Stimulated activated naive B cell treated with anti-CD40 and anti-IgM and Interleukin-4, amounts not matched to agents 10 μg/mL and 1 μg/mL and 100 μg/mL, for 72 hours (primary cell): ENCODE data around the gene DGKI.

ENCODE experiments used
- ATAC-seq, 2 donors: fragments of 150-1000 bp; cut with Tn5 transposase; replicated peaks; 2 replicates each; pipeline ENCODE4 v1.10.0; 2021; ENCODE audit warnings: moderate library complexity in 1 of 2
- DNase-seq: peaks from one replicate; pipeline ENCODE4 v3.0.0; 2021
- H3K27ac Mint-ChIP-seq: one replicate; pipeline ENCODE4 v1.8.0; 2022; ENCODE audit warnings: mild to moderate bottlenecking, mixed read lengths
- H3K27me3 Mint-ChIP-seq, 2 donors: one replicate each; pipeline ENCODE4 v1.8.0; 2022; ENCODE audit warnings: mixed read lengths in 2 of 2
- H3K36me3 Mint-ChIP-seq, 2 donors: one replicate each; pipeline ENCODE4 v1.8.0; 2022; ENCODE audit warnings: mixed read lengths in 2 of 2, mild to moderate bottlenecking in 1 of 2
- H3K4me1 Mint-ChIP-seq, 2 donors: one replicate each; pipeline ENCODE4 v1.8.0; 2022; ENCODE audit warnings: mixed read lengths in 2 of 2, mild to moderate bottlenecking in 1 of 2
- H3K4me3 Mint-ChIP-seq, 2 donors: one replicate each; pipeline ENCODE4 v1.8.0; 2022; ENCODE audit warnings: mild to moderate bottlenecking in 2 of 2, mixed read lengths in 2 of 2, moderate library complexity in 1 of 2
- H3K9me3 Mint-ChIP-seq, 2 donors: one replicate each; pipeline ENCODE4 v1.8.0; 2022; ENCODE audit warnings: mixed read lengths in 2 of 2, mild to moderate bottlenecking in 1 of 2

DGKI gene

GRCh38 chr7:137587326-137587725, 259.4 kb downstream of the DGKI start:
- no peak for ATAC-seq
- Mint-ChIP-seq H3K27ac (no peak overlapping the region), H3K27me3 (peaks cover 0 to 3% of the 10 kb centered on the region in 2 donors), H3K4me3 (no peak overlapping the region), H3K9me3 (no peaks in the 10 kb centered on the region), H3K4me1 (no peaks in the 10 kb centered on the region), H3K36me3 (no peaks in the 10 kb centered on the region)
- DNase-seq: no peak

- no peaks in the 10 kb centered on the region for H3K36me3 Mint-ChIP-seq
- no peak for DNase-seq
- H3K27ac Mint-ChIP-seq: no peak overlapping the region
- H3K4me3 Mint-ChIP-seq: no peak overlapping the region
- ATAC-seq: no peak
- no peaks in the 10 kb centered on the region for H3K9me3 Mint-ChIP-seq
- no peaks in the 10 kb centered on the region for H3K4me1 Mint-ChIP-seq
- peaks cover 0 to 3% of the 10 kb centered on the region in 2 donors for H3K27me3 Mint-ChIP-seq
These were observed 261.2 kb downstream of the DGKI start for GRCh38 chr7:137585591-137585990.

DNA sequence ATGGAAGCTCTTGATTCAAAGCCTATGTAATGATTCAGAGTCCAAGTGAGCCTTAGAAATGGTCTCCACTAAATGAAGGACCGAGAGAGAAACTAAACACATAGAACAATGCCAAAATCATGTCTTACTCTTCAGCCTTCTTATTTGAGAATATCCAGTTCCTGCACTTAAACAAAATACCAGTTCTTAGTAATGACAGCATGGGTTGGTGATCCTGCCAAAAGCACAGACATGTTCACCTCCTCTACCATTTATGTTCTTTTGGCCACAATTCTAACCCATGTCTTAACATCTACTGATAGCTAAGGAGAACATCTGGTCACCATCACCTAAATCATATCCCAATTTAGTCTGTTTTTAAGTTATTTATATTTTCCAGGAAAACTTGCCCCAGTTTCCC, 263.6 kb downstream of the DGKI start:
- H3K9me3 Mint-ChIP-seq: no peaks in the 10 kb centered on the region
- DNase-seq (no peak), ATAC-seq (no peak)
- no peaks in the 10 kb centered on the region for H3K36me3 Mint-ChIP-seq
- peaks cover 3 to 5% of the 10 kb centered on the region in 2 donors for H3K27me3 Mint-ChIP-seq
- no peak overlapping the region for H3K27ac Mint-ChIP-seq
- no peaks in the 10 kb centered on the region for H3K4me1 Mint-ChIP-seq
- no peak overlapping the region for H3K4me3 Mint-ChIP-seq

DNA sequence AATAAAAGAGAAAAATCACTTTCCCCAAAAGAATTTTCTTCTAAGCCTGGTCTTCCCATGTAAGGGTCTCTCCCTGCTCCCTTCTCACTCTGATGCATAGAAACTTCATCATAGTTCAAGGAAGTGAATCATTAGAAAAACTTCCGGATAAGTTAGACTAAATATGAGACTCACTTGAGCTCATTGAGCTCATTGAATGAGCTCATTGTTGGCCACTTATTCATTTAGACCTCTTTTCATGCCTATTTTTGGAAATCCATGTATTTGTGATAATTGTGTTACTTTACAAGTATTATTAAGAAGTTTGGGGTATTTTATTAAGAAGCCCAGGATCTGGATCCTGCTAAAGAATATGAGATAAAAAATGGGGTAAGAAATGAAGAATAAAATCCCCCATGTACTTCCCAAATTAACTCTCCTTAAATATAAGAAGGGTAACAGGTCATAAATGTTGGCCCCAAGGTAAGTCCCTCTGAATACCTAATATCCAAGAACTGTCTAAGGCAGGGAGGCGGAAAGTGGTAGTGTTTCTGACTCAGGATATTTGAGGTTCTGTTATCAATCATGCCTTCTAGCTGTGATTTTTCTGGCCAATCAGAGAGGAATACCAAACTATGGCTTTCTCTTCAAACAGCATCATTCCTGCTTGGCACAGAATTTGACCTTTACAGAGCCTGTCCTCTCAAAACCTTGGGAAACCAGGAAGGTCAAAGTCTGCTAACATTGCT, 266.7 kb downstream of the DGKI start:
- no peak overlapping the region for H3K4me3 Mint-ChIP-seq
- H3K27me3 Mint-ChIP-seq: peaks cover 0 to 5% of the 10 kb centered on the region in 2 donors
- H3K9me3 Mint-ChIP-seq: no peaks in the 10 kb centered on the region
- no peaks in the 10 kb centered on the region for H3K4me1 Mint-ChIP-seq
- H3K36me3 Mint-ChIP-seq: no peaks in the 10 kb centered on the region
- ATAC-seq (no peak), DNase-seq (no peak)
- H3K27ac Mint-ChIP-seq: no peak overlapping the region

DNA sequence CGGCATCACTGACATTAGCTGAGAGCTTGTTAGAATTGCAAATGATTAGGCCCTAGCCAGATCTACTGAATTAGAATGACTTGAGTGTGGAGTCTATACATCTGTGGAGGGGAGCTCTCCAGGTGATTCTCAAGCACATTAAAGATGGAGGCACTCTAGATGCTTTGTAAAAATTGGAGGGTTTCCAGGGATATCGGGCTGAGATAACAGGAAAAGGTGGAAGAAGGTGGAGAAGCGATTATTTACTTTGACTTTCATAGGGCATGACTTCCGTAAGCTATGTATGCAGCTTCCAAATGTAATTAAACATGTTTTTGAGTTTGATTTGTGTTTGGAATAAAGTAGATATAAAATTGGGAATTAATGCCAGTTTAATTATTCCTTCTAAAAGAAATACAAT, 268.2 kb downstream of the DGKI start:
- ATAC-seq (no peak), DNase-seq (no peak)
- Mint-ChIP-seq H3K4me1 (no peaks in the 10 kb centered on the region), H3K4me3 (no peak overlapping the region), H3K27me3 (peaks cover 0 to 5% of the 10 kb centered on the region in 2 donors), H3K9me3 (no peaks in the 10 kb centered on the region), H3K36me3 (no peaks in the 10 kb centered on the region), H3K27ac (no peak overlapping the region)

- H3K9me3 Mint-ChIP-seq: no peaks in the 10 kb centered on the region
- H3K4me1 Mint-ChIP-seq: no peaks in the 10 kb centered on the region
- no peak for ATAC-seq
- no peak for DNase-seq
- no peak overlapping the region for H3K4me3 Mint-ChIP-seq
- no peak overlapping the region for H3K27ac Mint-ChIP-seq
- peaks cover 0 to 5% of the 10 kb centered on the region in 2 donors for H3K27me3 Mint-ChIP-seq
- H3K36me3 Mint-ChIP-seq: no peaks in the 10 kb centered on the region
These were observed 269.6 kb downstream of the DGKI start for GRCh38 chr7:137577184-137577583.

GRCh38 chr7:137576481-137576880, 270.3 kb downstream of the DGKI start:
- H3K4me1 Mint-ChIP-seq: no peaks in the 10 kb centered on the region
- H3K27me3 Mint-ChIP-seq: peaks cover 0 to 5% of the 10 kb centered on the region in 2 donors
- DNase-seq (no peak), ATAC-seq (no peak)
- H3K36me3 Mint-ChIP-seq: no peaks in the 10 kb centered on the region
- H3K4me3 Mint-ChIP-seq: no peak overlapping the region
- H3K9me3 Mint-ChIP-seq: no peaks in the 10 kb centered on the region
- H3K27ac Mint-ChIP-seq: no peak overlapping the region

- Mint-ChIP-seq H3K36me3 (no peaks in the 10 kb centered on the region), H3K9me3 (no peaks in the 10 kb centered on the region), H3K4me3 (no peak overlapping the region), H3K27ac (no peak overlapping the region), H3K27me3 (peaks cover 0 to 5% of the 10 kb centered on the region in 2 donors), H3K4me1 (no peaks in the 10 kb centered on the region)
- ATAC-seq: no peak
- no peak for DNase-seq
These were observed 272.0 kb downstream of the DGKI start for GRCh38 chr7:137574812-137575211.

GRCh38 chr7:137572056-137572784, 274.6 kb downstream of the DGKI start:
- DNase-seq (no peak), ATAC-seq (no peak)
- no peak overlapping the region for H3K27ac Mint-ChIP-seq
- H3K9me3 Mint-ChIP-seq: no peaks in the 10 kb centered on the region
- no peaks in the 10 kb centered on the region for H3K27me3 Mint-ChIP-seq
- no peaks in the 10 kb centered on the region for H3K4me1 Mint-ChIP-seq
- H3K36me3 Mint-ChIP-seq: no peaks in the 10 kb centered on the region
- no peak overlapping the region for H3K4me3 Mint-ChIP-seq

DNA sequence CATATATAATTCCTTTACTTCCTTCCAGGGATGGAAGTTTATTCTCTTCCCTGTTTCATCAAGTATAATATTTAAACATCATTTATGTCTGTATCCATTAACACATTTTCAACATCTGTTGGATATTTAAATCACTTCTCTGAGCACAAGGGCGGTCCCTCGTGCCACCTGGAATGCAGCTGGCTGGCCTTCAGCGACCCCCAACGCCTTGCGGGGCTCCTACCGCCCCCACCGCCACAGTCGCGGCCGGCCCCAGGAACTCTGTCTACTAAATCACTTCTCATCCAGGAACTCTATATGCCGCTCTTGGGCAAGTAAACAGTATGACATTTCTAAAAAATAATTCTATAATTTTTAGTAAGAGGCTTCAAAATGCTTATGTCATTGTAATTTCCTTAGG, 282.1 kb downstream of the DGKI start:
- Mint-ChIP-seq H3K4me3 (no peak overlapping the region), H3K27me3 (no peaks in the 10 kb centered on the region), H3K9me3 (no peaks in the 10 kb centered on the region), H3K4me1 (no peaks in the 10 kb centered on the region), H3K36me3 (no peaks in the 10 kb centered on the region), H3K27ac (no peak overlapping the region)
- ATAC-seq: no peak
- no peak for DNase-seq

GRCh38 chr7:137563981-137564380, 282.8 kb downstream of the DGKI start:
- H3K27ac Mint-ChIP-seq: no peak overlapping the region
- DNase-seq (no peak), ATAC-seq (no peak)
- H3K36me3 Mint-ChIP-seq: no peaks in the 10 kb centered on the region
- H3K27me3 Mint-ChIP-seq: no peaks in the 10 kb centered on the region
- H3K4me3 Mint-ChIP-seq: no peak overlapping the region
- no peaks in the 10 kb centered on the region for H3K4me1 Mint-ChIP-seq
- H3K9me3 Mint-ChIP-seq: no peaks in the 10 kb centered on the region

DNA sequence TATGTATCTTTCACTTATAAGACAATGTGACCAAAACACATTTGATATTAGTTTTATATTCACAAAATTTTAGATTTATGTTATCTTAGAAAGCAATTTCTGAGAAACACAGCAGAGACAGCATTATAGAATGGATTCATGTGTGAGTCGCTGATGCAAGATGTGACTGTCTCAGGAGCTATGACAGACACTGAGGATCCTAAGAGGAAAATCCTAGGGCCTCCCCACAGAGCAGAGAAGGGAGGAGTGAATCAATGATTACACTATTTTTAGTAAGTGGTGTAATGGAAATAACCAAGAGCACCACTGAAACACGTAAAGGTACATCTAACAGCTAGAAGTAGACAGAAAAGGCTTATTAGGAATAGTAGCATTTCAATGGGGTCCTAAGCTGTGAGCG, 299.3 kb downstream of the DGKI start:
- Mint-ChIP-seq H3K36me3 (no peaks in the 10 kb centered on the region), H3K4me3 (no peak overlapping the region), H3K9me3 (peaks cover 0 to 3% of the 10 kb centered on the region in 2 donors), H3K27me3 (no peaks in the 10 kb centered on the region), H3K4me1 (no peaks in the 10 kb centered on the region), H3K27ac (no peak overlapping the region)
- DNase-seq (no peak), ATAC-seq (no peak)

DNA sequence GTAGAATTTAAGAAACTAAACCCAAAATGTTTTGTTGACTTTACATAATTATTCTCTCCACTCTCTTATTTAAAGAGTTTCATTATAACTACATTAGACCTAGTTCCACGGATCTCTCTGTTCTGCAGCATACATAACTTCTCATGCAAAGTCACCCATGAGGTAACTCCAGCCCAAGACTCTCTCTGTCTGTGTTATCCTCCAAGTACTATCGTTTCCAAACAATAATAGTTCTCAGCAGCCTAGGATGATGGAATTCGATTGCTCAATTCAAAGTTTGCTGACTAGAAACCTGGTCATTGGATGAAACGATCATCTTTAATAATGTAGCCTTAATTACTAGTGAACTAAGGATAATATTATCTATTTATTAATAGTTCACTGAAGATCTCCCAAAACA, 300.1 kb downstream of the DGKI start:
- no peak for DNase-seq
- H3K4me1 Mint-ChIP-seq: no peaks in the 10 kb centered on the region
- peaks cover 0 to 3% of the 10 kb centered on the region in 2 donors for H3K9me3 Mint-ChIP-seq
- no peak overlapping the region for H3K4me3 Mint-ChIP-seq
- no peaks in the 10 kb centered on the region for H3K27me3 Mint-ChIP-seq
- H3K36me3 Mint-ChIP-seq: no peaks in the 10 kb centered on the region
- no peak for ATAC-seq
- no peak overlapping the region for H3K27ac Mint-ChIP-seq

- Mint-ChIP-seq H3K9me3 (peaks cover 0 to 3% of the 10 kb centered on the region in 2 donors), H3K36me3 (no peaks in the 10 kb centered on the region), H3K4me1 (no peaks in the 10 kb centered on the region), H3K27me3 (no peaks in the 10 kb centered on the region), H3K4me3 (no peak overlapping the region), H3K27ac (no peak overlapping the region)
- ATAC-seq: no peak
- no peak for DNase-seq
These were observed 300.8 kb downstream of the DGKI start for GRCh38 chr7:137546009-137546408.

DNA sequence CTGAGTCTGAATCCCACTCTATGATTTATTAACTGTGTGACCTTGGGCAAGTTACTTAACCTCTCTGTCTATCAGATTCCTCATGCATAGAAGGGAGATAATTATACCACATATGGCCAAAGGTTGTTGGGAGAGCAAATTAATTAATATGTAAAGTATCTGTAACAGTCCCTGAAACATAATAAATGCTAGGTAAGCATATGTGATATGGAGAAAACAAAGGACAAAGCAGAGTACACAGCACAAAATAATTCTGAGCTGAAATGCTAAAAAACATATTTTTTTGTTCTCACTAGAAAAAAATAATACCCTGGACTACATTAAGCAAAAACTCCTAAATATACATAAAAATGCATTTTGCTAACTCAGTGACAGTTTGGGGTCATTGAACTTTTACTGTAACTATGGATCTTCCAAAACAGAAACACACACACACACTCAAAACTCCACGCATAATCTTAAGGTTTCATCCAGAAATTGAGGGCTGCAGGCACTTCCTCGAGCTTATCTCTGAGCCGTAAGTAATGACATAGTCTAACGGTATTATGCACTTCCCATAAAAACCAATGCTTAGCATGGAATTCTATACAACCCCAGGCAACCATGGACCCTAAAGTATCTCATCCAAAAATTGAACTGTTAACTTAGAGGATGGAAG, 301.6 kb downstream of the DGKI start:
- peaks cover 0 to 3% of the 10 kb centered on the region in 2 donors for H3K9me3 Mint-ChIP-seq
- H3K27ac Mint-ChIP-seq: no peak overlapping the region
- no peaks in the 10 kb centered on the region for H3K36me3 Mint-ChIP-seq
- no peak for DNase-seq
- no peak for ATAC-seq
- H3K4me3 Mint-ChIP-seq: no peak overlapping the region
- no peaks in the 10 kb centered on the region for H3K27me3 Mint-ChIP-seq
- no peaks in the 10 kb centered on the region for H3K4me1 Mint-ChIP-seq
